Spleen (tissue), 7 donors: ENCODE measurements around the gene RANBP17.

Experiments used
- POLR2AphosphoS5 ChIP-seq, 3 donors: sonication (generic); formaldehyde crosslinking; IDR thresholded peaks; one replicate each; pipeline ENCODE4 v1.5.1; 2017; ENCODE audit warnings: antibody characterized with exemption in 3 of 3
- TF ChIP-seq, protein P1 (sequence below), 11 experiments: fragments of 200-600 bp in 7 of 11; fragments of 450-650 bp in 4 of 11; sonication (generic) in 4 of 11; IDR thresholded peaks in 8 of 11; conservative IDR thresholded peaks in 3 of 11; 1 replicate in 7 of 11; 2 replicates in 4 of 11; pipeline versions ENCODE4 v1.4.0 to v1.8.0; 2016 to 2021; ENCODE audit warnings: antibody characterized with exemption in 11 of 11, inconsistent platforms in 4 of 11, mild to moderate bottlenecking in 1 of 11
- donor health status: DM: no; HTN: no; CAD: no; lungs with moderate emphysema.
- donor health status: DM: no; HTN: no; CAD: no.
- donor health status: DM: no; HTN: no; CAD: no.

DNA sequence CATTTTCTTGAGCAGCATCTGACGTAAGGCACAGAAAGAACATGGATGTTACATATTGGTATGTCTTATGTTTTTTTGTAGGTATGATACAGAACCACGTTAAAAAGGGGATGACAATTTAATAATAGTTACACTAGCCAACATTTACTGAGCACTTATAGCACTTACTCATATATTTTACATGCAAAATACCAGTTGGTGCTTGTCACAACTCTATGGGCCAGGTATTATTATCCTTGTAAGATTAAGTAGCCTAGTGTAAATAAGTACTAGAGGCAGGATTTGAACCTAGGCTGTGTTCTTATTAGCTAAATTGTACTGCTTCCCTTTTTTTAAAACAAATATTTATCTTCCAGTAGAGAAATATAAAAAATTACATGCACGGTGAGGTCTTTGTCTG lies 83.5 kb downstream of the RANBP17 start:
- TF ChIP-seq, protein P1, sequence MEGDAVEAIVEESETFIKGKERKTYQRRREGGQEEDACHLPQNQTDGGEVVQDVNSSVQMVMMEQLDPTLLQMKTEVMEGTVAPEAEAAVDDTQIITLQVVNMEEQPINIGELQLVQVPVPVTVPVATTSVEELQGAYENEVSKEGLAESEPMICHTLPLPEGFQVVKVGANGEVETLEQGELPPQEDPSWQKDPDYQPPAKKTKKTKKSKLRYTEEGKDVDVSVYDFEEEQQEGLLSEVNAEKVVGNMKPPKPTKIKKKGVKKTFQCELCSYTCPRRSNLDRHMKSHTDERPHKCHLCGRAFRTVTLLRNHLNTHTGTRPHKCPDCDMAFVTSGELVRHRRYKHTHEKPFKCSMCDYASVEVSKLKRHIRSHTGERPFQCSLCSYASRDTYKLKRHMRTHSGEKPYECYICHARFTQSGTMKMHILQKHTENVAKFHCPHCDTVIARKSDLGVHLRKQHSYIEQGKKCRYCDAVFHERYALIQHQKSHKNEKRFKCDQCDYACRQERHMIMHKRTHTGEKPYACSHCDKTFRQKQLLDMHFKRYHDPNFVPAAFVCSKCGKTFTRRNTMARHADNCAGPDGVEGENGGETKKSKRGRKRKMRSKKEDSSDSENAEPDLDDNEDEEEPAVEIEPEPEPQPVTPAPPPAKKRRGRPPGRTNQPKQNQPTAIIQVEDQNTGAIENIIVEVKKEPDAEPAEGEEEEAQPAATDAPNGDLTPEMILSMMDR (IDR thresholded peaks at IDR 0.05 in 8 of 11, conservative IDR thresholded peaks at IDR 0.05 in 3 of 11) = no peak
- TF ChIP-seq POLR2AphosphoS5 (IDR thresholded peaks at IDR 0.05) = no peak
